ENCODE results near the gene EPN3. TPM values are rescaled to one million over a fixed set of nuclear protein-coding genes. Genes with fewer than 3 reads are reported as not detected.

The EPN3 gene
- total RNA-seq, 1 experiment from 2014 or later: 17.8 TPM

GRCh38 chr17:50535407-50535806 lies 2.9 kb downstream of the EPN3 start:
- TF ChIP-seq EZH2phosphoT487 (IDR thresholded peaks at IDR 0.05; ENCODE audit: borderline replicate concordance) (no peak), CTCF (IDR thresholded peaks at IDR 0.05 in 2 of 3, conservative IDR thresholded peaks at IDR 0.05 in 1 of 3; ENCODE audit: borderline replicate concordance in 1 of 3, insufficient read depth in 1 of 3, low read depth in 2 of 3, low read length in 2 of 3) (no peak), ATF3 (IDR thresholded peaks at IDR 0.05) (no peak), MAX (IDR thresholded peaks at IDR 0.05) (no peak), EZH2 (IDR thresholded peaks at IDR 0.05) (no peak), EGR1 (IDR thresholded peaks at IDR 0.05; ENCODE audit: low read depth) (no peak), POLR2AphosphoS5 (IDR thresholded peaks at IDR 0.05; ENCODE audit: low read depth, low read length) (no peak), ELF1 (IDR thresholded peaks at IDR 0.05; ENCODE audit: borderline replicate concordance, low read depth) (no peak), SRF (IDR thresholded peaks at IDR 0.05; ENCODE audit: low read depth) (no peak), CEBPB (IDR thresholded peaks at IDR 0.05; ENCODE audit: low read depth) (no peak)
- ChIA-PET CTCF (no interaction called here), RAD21 (ENCODE audit: low non-redundant PET in 1 of 2, low total read pairs in 2 of 2, uncharacterized antibody in 2 of 2, unreplicated experiment in 2 of 2) (no interaction called here), POLR2A (no interaction called here)
- Histone ChIP-seq H3K4me1 (ENCODE audit: control insufficient read depth in 1 of 2, insufficient read depth in 2 of 2, low read length in 2 of 2) (peaks cover 50 to 61% of the 10 kb centered on the region in 2 experiments), H2AFZ (ENCODE audit: low read depth, low read length, poor library complexity, severe bottlenecking) (no peak overlapping the region), H3K36me3 (ENCODE audit: control insufficient read depth in 1 of 2, insufficient read depth in 2 of 2, low read length in 2 of 2) (no peaks in the 10 kb centered on the region; a peak in 1 of 4 replicates), H4K20me1 (ENCODE audit: insufficient read depth) (no peaks in the 10 kb centered on the region), H3K9me3 (ENCODE audit: control insufficient read depth in 1 of 2, insufficient read depth in 1 of 2, low read depth in 1 of 2, low read length in 2 of 2) (no peaks in the 10 kb centered on the region), H3K9me2 (ENCODE audit: insufficient read depth) (no peaks in the 10 kb centered on the region), H3K79me2 (ENCODE audit: insufficient read depth, low read length) (no peaks in the 10 kb centered on the region; the same call in 1 of the 2 replicates), H3K27ac (ENCODE audit: low read depth, low read length) (peak overlapping the region; percentile 73; the same call in 1 of the 2 replicates), H3K4me3 (replicated peaks in 1 of 2; ENCODE audit: low read depth in 1 of 2, low read length in 2 of 2) (no peak overlapping the region), H3K27me3 (ENCODE audit: insufficient read depth, low read length) (no peaks in the 10 kb centered on the region), H3K9ac (ENCODE audit: low read length) (no peak overlapping the region), H3K4me2 (ENCODE audit: low read length) (peak overlapping the region; percentile 99)
- ATAC-seq: no peak
- intact Hi-C loops (cut with micrococcal nuclease): loop anchor here (2.0 kb wide), 1 partner anchor 53 kb away; no protein-coding TSS in a partner anchor
- no peak for DNase-seq (ENCODE audit: low read depth, low spot score)
- BruUV-seq (replicated peaks): no TSS peak
